ENCODE data around the gene DTWD2.
"Not testable (repeated sequence)": the region's sequence is repeated elsewhere in the genome, so short reads cannot be mapped to it uniquely, and the experiment has no call there.

Gene DTWD2

DNA sequence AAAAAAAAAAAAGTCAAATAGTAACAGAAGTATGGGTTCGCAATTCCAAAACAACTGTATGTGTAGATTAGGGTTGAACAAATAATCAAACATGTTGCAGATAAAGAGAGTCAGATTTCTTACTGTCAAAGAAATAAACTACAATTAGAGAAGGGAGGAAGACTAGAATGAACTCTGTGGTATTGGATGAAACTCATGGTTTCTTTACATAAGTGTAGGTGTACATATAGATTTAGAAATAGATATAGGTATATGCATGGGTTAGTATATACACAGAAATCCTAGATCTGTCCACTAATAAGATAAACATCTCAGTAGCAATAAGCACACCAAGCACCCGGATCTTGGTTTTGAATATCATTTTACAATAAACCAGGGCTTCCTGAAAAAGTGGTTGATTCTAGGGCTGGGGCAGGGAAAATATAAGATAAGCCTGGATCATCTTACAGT, 21.3 kb downstream of the DTWD2 start:
- ChIA-PET CTCF (no interaction called here), POLR2A (no interaction called here)
- DNase-seq (ENCODE audit: extremely low spot score), result no peak
- no peak for TF ChIP-seq HDGF (IDR thresholded peaks at IDR 0.05; ENCODE audit: borderline replicate concordance)
- TF ChIP-seq SP1 (IDR thresholded peaks at IDR 0.05), result no peak
- peak; percentile 49 for TF ChIP-seq ZNF384 (IDR thresholded peaks at IDR 0.05)

DNA sequence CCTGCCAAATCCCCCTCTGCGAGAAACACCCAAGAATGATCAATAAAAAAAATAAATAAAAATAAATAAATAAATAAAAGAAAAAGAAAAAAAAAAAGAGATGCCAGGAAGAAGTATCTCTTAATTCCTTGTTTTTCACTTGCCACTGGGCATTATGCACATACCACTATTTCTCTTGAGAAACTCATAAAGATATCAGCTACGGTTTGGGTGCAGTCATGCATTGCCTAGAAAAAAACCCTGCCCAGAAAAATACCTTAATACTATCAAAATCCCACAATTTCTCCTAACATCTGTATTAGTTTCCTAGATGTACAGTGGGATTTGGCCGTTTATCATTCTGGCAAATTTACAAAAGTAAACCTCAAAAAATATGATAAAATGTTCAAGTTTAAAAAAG, 22.5 kb downstream of the DTWD2 start:
- ChIA-PET POLR2A (no interaction called here), CTCF (no interaction called here)
- no peak for TF ChIP-seq FOXK2 (IDR thresholded peaks at IDR 0.05)
- TF ChIP-seq BHLHE40 (IDR thresholded peaks at IDR 0.05; ENCODE audit: borderline replicate concordance), result no peak
- no peak for TF ChIP-seq ZNF384 (IDR thresholded peaks at IDR 0.05)
- TF ChIP-seq CTBP1 (IDR thresholded peaks at IDR 0.05; ENCODE audit: borderline replicate concordance), result no peak
- TF ChIP-seq SP1 (IDR thresholded peaks at IDR 0.05), result no peak
- TF ChIP-seq NFRKB (IDR thresholded peaks at IDR 0.05), result no peak
- no peak for TF ChIP-seq ARNT (IDR thresholded peaks at IDR 0.05)
- TF ChIP-seq HDGF (IDR thresholded peaks at IDR 0.05; ENCODE audit: borderline replicate concordance), result no peak
- no peak for TF ChIP-seq FOXM1 (IDR thresholded peaks at IDR 0.05; ENCODE audit: borderline replicate concordance)
- no peak for TF ChIP-seq TARDBP (IDR thresholded peaks at IDR 0.05)
- TF ChIP-seq, protein P1, sequence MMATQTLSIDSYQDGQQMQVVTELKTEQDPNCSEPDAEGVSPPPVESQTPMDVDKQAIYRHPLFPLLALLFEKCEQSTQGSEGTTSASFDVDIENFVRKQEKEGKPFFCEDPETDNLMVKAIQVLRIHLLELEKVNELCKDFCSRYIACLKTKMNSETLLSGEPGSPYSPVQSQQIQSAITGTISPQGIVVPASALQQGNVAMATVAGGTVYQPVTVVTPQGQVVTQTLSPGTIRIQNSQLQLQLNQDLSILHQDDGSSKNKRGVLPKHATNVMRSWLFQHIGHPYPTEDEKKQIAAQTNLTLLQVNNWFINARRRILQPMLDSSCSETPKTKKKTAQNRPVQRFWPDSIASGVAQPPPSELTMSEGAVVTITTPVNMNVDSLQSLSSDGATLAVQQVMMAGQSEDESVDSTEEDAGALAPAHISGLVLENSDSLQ (IDR thresholded peaks at IDR 0.05), result no peak
- DNase-seq (ENCODE audit: extremely low spot score), result no peak

DNA sequence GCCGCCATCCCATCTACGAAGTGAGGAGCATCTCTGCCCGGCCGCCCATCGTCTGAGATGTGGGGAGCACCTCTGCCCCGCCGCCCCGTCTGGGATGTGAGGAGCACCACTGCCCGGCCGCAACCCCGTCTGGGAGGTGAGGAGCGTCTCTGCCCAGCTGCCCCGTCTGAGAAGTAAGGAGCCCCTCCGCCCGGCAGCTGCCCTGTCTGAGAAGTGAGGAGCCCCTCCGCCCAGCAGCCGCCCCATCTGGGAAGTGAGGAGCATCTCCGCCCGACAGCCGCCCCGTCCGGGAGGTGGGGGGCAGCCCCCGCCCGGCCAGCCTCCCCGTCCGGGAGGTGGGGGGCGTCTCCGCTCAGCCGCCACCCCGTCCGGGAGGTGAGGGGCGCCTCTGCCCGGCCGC, 23.4 kb downstream of the DTWD2 start:
- CTCF ChIA-PET, POLR2A ChIA-PET: not testable (repeated sequence)

DNA sequence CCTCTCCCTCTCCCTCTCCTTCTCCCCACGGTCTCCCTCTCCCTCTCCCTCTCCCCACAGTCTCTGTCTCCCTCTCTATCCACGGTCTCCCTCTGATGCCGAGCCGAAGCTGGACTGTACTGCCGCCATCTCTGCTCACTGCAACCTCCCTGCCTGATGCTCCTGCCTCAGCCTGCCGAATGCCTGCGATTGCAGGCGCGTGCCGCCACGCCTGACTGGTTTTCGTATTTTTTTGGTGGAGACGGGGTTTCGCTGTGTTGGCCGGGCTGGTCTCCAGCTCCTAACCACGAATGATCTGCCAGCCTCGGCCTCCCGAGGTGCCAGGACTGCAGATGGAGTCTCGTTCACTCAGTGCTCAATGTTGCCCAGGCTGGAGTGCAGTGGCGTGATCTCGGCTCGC, 24.0 kb downstream of the DTWD2 start:
- CTCF ChIA-PET; DNase-seq (ENCODE audit: extremely low spot score); POLR2A ChIA-PET: not testable (repeated sequence)

More for the DNA sequence above, 23.4 kb downstream of the DTWD2 start:
- DNase-seq (ENCODE audit: extremely low spot score), result not testable (repeated sequence)

DNA sequence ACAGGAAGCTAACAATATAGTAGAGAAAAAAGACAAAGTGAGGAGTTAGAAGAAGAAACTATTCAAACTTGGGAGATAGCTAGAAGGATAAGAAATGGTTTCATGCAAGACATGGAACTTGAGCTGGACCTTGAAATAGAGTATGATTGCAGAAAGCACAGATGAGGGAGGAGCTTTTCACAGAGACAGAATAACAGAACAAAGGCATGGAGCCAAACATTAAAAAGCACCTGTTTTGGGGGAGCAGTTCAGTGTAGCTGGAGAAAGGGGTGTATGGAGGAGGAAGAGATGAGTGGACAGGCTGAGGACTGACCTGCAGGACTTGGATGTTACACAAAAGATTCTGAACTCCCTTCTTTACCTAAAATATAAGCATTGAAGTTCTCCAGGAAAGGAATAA, 25.2 kb downstream of the DTWD2 start:
- CTCF ChIA-PET, result interaction anchor here (0.6 kb wide), 1 partner anchor 472 kb away, joined by 3 read pairs; no protein-coding TSS in a partner anchor
- TF ChIP-seq BHLHE40 (IDR thresholded peaks at IDR 0.05; ENCODE audit: borderline replicate concordance), result no peak
- TF ChIP-seq NFRKB (IDR thresholded peaks at IDR 0.05), result no peak
- no peak for TF ChIP-seq HDGF (IDR thresholded peaks at IDR 0.05; ENCODE audit: borderline replicate concordance)
- TF ChIP-seq L3MBTL2 (conservative IDR thresholded peaks at IDR 0.05), result no peak
- TF ChIP-seq LEF1 (IDR thresholded peaks at IDR 0.05; ENCODE audit: borderline replicate concordance), result no peak
- TF ChIP-seq, protein P1 (IDR thresholded peaks at IDR 0.05), result no peak
- TF ChIP-seq ZNF384 (IDR thresholded peaks at IDR 0.05), result no peak
- TF ChIP-seq SUZ12 (IDR thresholded peaks at IDR 0.05), result no peak
- no peak for TF ChIP-seq CTBP1 (IDR thresholded peaks at IDR 0.05; ENCODE audit: borderline replicate concordance)
- no peak for TF ChIP-seq ELF4 (IDR thresholded peaks at IDR 0.05)
- TF ChIP-seq FOXK2 (IDR thresholded peaks at IDR 0.05), result no peak
- no peak for TF ChIP-seq TARDBP (IDR thresholded peaks at IDR 0.05)
- TF ChIP-seq FOXA1 (IDR thresholded peaks at IDR 0.05), result no peak
- no peak for TF ChIP-seq FOXM1 (IDR thresholded peaks at IDR 0.05; ENCODE audit: borderline replicate concordance)
- no peak for TF ChIP-seq SP1 (IDR thresholded peaks at IDR 0.05)
- no peak for DNase-seq (ENCODE audit: extremely low spot score)
- POLR2A ChIA-PET, result no interaction called here

DNA sequence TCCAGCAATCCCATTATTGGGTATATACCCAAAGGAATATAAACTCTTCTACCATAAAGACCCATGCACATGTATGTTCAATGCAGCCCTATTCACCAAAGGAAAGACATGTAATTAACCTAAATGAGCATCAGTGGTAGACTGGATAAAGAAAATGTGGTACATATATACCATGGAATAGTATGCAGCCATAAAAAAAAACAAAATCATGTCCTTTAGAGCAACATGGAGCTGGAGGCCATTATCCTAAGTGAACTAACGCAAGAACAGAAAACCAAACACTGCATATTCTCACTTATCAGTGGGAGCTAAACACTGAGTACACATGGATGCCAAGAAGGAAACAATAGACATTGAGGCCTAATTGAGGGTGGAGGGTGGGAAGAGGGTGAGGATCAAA, 27.8 kb downstream of the DTWD2 start:
- DNase-seq (ENCODE audit: extremely low spot score), result no peak
- ChIA-PET POLR2A (no interaction called here), CTCF (no interaction called here)
- TF ChIP-seq ARNT (IDR thresholded peaks at IDR 0.05) (no peak), FOXA1 (IDR thresholded peaks at IDR 0.05) (no peak), ZNF384 (IDR thresholded peaks at IDR 0.05) (no peak), SUZ12 (IDR thresholded peaks at IDR 0.05) (no peak), CTBP1 (IDR thresholded peaks at IDR 0.05; ENCODE audit: borderline replicate concordance) (no peak), SP1 (IDR thresholded peaks at IDR 0.05) (no peak)

DNA sequence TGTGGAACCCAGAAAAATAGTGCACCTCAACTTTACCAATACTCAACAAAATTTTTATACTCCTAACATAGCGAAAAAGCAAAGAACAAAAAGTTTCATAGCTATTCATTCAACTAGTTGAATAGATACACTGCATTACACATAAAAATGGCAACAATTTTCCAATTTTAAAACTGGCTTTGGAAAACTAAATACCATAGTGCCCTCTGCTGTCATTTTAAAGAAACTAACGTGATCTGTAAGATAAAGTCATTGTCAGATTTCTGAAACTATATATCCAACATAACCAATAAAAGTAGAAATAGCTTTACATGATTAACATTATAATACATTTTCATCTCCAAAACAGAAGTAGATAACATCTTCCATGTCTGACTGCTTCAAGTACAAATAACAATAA, 31.6 kb downstream of the DTWD2 start:
- DNase-seq (ENCODE audit: extremely low spot score), result no peak
- CTCF ChIA-PET, result interaction anchor here (0.6 to 1.0 kb wide), 3 partner anchors 13 to 1508 kb away, joined by 3 to 5 read pairs (median 3); no protein-coding TSS in a partner anchor
- no peak for TF ChIP-seq BHLHE40 (IDR thresholded peaks at IDR 0.05; ENCODE audit: borderline replicate concordance)
- TF ChIP-seq FOXK2 (IDR thresholded peaks at IDR 0.05), result no peak
- no peak for TF ChIP-seq FOXA1 (IDR thresholded peaks at IDR 0.05)
- POLR2A ChIA-PET, result no interaction called here

DNA sequence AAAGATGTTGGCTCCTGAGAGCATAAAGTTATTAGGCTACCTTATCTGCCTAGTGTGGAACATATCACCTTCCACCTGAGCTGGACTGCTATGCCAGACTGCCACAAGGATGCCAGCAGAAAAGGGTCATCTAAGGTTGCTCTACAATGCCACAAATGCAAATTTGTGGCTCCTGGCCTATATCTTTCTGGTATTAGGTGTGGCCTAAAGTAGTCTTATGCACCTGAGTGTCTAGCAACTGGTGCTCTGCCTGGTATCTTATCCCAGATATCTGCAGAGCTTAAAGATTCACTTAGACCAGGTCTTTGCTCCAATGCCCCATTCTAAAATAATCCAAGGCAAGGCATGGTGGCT, 34.7 kb downstream of the DTWD2 start:
- CTCF ChIA-PET, result no interaction called here
- no peak for DNase-seq (ENCODE audit: extremely low spot score)
- POLR2A ChIA-PET, result no interaction called here
- TF ChIP-seq LEF1 (IDR thresholded peaks at IDR 0.05; ENCODE audit: borderline replicate concordance), result no peak

Data from HEK293T (cell line).